GM18868 (cell line): ENCODE results near the gene TIPRL.
"Not testable (repeated sequence)": the region's sequence is repeated elsewhere in the genome, so short reads cannot be mapped to it uniquely, and the experiment has no call there.

Source experiments
- ATAC-seq: cut with Tn5 transposase; IDR thresholded peaks from one replicate; pipeline ENCODE4 v1.9.1; 2021; ENCODE audit warnings: mild to moderate bottlenecking, moderate library complexity; ENCODE audit not compliant: unreplicated experiment

Gene TIPRL

GRCh38 chr1:168157638-168158037, 21.1 kb upstream of the TIPRL start:
- ATAC-seq: no peak

- ATAC-seq: no peak
Measured at GRCh38 chr1:168159251-168159650, 19.5 kb upstream of the TIPRL start.

- ATAC-seq: no peak
Measured at GRCh38 chr1:168159979-168160378, 18.8 kb upstream of the TIPRL start.

GRCh38 chr1:168161459-168161858, 17.3 kb upstream of the TIPRL start:
- ATAC-seq: no peak

GRCh38 chr1:168163670-168164069, 15.1 kb upstream of the TIPRL start:
- no peak for ATAC-seq

- ATAC-seq: no peak
Measured at GRCh38 chr1:168164771-168165170, 14.0 kb upstream of the TIPRL start.

- no peak for ATAC-seq
Measured at GRCh38 chr1:168167806-168168205, 11.0 kb upstream of the TIPRL start.

GRCh38 chr1:168170564-168171508, 7.9 kb upstream of the TIPRL start:
- no peak for ATAC-seq

GRCh38 chr1:168172250-168172915, 6.4 kb upstream of the TIPRL start:
- ATAC-seq: no peak

GRCh38 chr1:168178227-168178637, 530 bp upstream of the TIPRL start:
- no peak for ATAC-seq

GRCh38 chr1:168179438-168180147, 831 bp downstream of the TIPRL start:
- no peak for ATAC-seq

GRCh38 chr1:168180148-168180524, 1.4 kb downstream of the TIPRL start:
- no peak for ATAC-seq

- not testable (repeated sequence) for ATAC-seq
Measured at GRCh38 chr1:168181063-168181720, 2.4 kb downstream of the TIPRL start.

- no peak for ATAC-seq
Measured at GRCh38 chr1:168187177-168187576, 8.4 kb downstream of the TIPRL start.

GRCh38 chr1:168190403-168190802, 11.6 kb downstream of the TIPRL start:
- ATAC-seq: no peak

- ATAC-seq: no peak
Measured at GRCh38 chr1:168195199-168196135, 16.7 kb downstream of the TIPRL start.

- no peak for ATAC-seq
Measured at GRCh38 chr1:168199056-168199455, 20.3 kb downstream of the TIPRL start.

- no peak for ATAC-seq
Measured at GRCh38 chr1:168202941-168203654, 24.3 kb downstream of the TIPRL start.

- ATAC-seq: no peak
Measured at GRCh38 chr1:168206111-168206510, 27.3 kb downstream of the TIPRL start.
